Activated CD8-positive, alpha-beta memory T cell treated with anti-CD3 and anti-CD28 coated beads, Interleukin-2, amount 50 U/mL, for 1 hour (primary cell): ENCODE results near the gene TH.

Experiments
- DNase-seq: peaks from one replicate; pipeline ENCODE4 v3.0.0-alpha.2; 2020; ENCODE audit errors: extremely low read depth

Gene TH

DNA sequence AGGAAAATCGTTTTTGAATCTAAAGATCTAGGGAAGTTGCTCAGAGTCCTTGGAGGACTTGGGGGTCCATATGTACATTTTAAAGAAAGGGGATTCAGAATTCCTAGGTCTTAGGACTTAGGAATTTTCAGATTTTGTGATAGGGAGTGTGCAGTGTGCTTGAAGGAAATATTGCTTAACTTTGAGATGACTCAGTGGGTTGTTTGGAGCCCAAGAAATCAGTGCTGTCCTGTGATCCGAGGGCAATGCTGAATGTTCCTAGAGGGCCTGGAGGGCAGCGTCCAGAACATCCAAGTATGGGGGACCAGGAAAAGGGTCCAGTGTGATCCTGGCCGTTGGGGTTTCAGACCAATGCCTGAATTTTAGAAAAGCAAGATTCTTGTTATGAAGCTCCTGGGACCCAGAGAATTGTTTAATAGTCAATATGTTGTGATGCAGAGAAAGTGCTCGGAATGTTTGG is 29.3 kb downstream of the TH start:
- DNase-seq: no peak

GRCh38 chr11:2140411-2141400 is 30.9 kb downstream of the TH start:
- no peak for DNase-seq

- DNase-seq: no peak
Observed at GRCh38 chr11:2139621-2140337, 31.8 kb downstream of the TH start.

- DNase-seq: no peak
Observed at GRCh38 chr11:2139123-2139521, 32.5 kb downstream of the TH start, which contains the start of gene IGF2. Gene IGF2, minus strand, starts transcription at chr11:2139389. Its CDS starts 3,866 bp downstream, at chr11:2135523.

GRCh38 chr11:2138431-2139122 is 33.0 kb downstream of the TH start:
- DNase-seq: no peak

GRCh38 chr11:2138068-2138430 is 33.6 kb downstream of the TH start:
- no peak for DNase-seq

DNA sequence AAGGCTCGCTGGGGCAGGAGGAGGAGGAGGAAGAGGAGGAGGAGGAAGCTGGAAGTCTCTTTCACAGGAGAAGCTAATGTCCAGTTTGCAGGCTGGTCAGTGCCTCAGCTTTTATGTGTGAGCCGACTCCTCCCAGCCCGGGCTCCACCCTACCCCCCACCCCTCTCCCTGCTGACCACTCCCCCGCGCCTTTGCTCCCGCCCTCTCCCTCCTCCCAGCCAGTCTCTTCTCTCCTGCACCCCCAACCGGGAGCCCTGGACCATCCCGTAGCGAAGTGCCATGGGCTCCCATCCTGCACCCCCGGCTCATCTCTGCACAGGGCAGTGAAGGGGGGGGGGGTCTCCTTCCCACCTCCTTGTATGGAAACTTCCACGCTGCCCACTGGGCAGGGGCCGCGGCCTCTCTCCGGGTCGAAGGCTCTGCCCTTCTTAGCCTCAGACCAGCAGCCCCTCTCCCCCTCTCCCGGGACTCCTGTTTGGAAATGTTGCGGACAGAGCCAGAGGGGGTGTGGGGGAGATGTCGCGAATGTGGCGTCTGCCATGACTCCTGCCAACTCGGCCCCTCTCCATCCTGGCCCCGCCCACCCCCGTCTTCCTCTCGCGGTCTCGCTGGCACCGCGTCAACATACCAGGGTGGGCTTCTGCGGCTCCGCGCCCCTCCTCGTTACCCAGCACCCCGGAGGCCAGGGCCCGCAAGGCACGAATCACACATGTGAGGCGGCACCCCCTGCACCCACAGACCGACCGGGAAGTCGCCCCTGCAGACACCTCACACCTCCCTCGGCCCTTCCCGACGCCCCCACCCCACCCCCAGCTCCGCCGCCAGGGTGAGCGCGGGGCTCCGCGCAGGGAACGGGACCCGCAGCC is 34.2 kb downstream of the TH start:
- no peak for DNase-seq

DNA sequence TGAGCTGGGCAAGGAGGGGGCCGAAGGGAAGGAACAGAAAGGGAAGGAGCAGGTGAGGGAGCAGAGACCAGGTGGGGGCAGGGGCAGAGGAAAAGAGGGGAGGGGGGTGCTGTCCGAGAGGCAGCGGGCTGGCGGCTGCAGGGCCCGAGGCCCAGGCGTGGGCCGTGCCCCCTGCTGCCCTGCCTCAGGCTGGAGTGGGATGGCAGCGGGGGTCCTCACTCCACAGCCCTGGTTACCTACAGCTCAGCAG is 34.7 kb downstream of the TH start:
- no peak for DNase-seq

DNA sequence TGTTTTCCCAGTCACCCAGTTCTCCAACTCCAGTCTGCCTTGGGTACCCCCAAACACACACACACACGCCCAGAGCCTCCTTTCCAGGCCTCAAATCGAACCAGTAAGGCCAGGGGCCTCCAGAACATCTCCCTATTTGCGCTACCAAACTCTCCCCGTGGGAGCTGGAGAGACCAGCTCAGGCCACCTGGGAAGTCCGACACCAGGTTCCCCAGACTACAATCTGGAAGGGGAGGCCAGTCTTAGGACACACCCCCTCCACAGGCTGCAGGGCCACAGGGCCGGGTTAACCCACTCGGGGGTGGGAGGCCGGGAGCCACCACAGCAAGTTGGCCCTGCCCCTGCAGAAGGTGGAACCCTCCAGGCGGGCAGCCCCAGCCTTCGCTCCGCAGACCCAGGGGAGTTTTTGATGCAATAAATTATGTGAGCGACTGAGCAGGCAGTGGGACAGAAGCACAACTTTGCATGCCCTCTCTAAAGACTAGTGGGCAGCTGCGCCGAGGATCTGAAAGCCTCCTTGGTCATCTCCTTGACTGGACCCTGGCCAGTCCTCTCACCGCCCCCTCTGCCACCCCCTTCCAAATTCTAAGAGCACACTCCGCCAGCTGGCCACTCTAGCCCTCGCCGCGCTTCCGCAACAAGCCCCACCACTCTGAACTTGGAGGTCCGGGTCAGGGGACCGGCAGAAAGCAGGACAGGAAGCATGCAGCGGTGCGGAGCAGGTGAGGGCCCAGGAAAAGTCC is 35.2 kb downstream of the TH start:
- DNase-seq: no peak

GRCh38 chr11:2135648-2136201 is 35.9 kb downstream of the TH start:
- no peak for DNase-seq

- no peak for DNase-seq
Observed at GRCh38 chr11:2135018-2135569, 36.5 kb downstream of the TH start.

DNA sequence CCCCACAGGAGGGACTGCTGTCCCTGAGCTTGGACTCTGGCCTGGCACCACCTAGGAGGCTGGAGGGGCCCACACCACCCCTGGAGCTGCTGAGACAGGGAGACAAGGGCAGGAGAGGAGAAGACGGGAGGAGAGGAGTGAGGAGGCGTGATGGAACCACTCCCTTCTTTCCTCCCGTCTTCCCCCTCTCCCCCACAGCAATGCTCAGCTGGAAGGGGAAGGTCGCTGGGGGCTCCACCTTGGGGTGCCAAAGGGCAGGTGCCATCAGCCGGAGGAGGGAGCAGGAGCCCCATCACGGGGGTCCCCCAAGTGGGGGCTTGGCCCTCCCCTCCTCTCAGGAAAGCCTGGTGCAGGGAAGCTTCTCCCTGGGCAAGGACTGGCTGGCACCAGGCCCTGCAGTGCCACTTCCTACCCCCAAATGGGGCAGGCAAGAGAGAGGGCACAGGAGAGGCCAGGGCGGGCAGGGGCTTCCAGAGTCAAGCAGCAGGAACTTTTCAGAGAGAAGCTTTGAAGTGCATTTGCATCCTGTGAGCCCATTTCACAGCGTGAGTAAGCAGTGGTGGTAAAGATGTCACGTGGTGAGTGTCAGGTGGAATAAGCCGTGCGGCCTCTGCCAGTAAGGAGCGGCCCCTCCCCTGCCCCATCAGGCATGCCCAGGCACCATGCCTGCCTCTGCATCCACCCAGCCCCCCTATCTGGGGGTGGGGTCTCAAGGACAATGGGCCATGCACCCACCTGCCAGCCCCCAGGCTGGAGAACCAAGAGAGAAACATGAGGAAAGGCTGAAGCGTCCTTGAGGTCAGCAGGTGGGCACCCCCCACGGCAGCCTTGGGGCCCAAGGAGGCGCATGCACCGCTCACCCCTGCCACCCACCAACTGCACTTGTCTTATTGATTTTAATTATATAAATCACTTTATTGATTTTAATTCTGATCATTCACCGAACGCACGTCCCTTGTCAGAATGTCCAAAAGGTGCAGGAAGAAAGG is 37.3 kb downstream of the TH start:
- DNase-seq: no peak

GRCh38 chr11:2133241-2134021 is 38.2 kb downstream of the TH start:
- DNase-seq: no peak

- DNase-seq: no peak
Observed at GRCh38 chr11:2132874-2133240, 38.8 kb downstream of the TH start.

DNA sequence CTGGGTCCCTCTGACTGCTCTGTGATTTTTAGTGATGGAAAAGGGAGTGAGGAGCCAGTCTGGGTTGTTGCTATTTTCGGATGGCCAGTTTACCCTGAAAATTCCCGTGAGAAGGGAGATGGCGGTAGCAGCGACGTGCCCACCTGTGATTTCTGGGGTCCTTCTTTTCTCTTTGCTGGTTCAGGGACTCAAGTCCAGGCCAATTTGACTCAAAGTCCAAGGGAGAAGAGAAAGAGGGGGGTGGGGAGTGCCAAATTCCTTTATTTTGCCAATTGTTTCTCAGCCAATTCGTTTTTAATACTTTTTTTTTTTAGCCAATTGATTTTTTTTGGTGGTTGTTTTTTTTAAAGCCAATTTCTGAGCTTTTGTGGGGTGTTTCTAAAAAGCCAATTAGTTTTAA is 39.4 kb downstream of the TH start:
- DNase-seq: no peak

GRCh38 chr11:2131371-2132236 is 40.0 kb downstream of the TH start:
- no peak for DNase-seq

- no peak for DNase-seq
Observed at GRCh38 chr11:2130881-2131352, 40.7 kb downstream of the TH start.
